ENCODE measurements around the gene CSNK1D. TPM values are rescaled to one million over a fixed set of nuclear protein-coding genes. Genes with fewer than 3 reads are reported as not detected.

Gene CSNK1D
- total and polyA plus RNA-seq, 10 of the 15 experiments (the other 5 are each of a cell fraction or from before 2014, with no cell fraction given), result 5.7 to 105 (median 58.1) TPM

DNA sequence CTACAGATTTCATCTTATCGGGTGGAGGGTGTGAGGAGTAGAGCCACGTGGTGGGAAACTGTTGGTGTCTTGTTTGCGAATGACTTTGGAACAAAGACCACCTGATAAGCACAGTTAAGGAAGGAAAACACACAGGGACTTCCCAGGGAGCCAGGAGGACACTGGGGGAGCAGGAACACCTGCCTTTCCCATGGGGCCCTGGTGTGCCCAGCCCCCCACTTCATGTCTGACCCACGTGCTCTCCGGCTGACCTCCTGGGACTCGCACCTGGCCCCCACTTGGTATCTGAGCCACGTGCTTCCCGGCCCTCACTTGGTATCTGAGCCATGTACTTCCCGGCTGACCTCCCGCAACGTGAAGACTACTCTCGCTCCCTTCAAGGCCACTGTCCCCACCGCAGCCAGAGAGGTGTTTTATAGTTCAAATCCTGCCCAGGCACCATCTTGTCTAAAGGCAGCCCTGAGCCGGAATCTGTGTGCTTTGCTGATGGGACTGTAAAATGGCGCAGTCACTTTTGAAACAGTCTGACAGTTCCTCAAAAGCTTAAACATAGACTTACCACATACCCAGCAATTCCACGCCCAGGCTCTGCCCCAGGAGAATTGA is 5.4 kb upstream of the CSNK1D start (continued):
- TF ChIP-seq BCLAF1 (IDR thresholded peaks at IDR 0.05), result no peak
- no peak for TF ChIP-seq KDM1A (IDR thresholded peaks at IDR 0.05; ENCODE audit: borderline replicate concordance)
- no peak for TF ChIP-seq POLR2A (IDR thresholded peaks at IDR 0.05; ENCODE audit: low read depth, low read length)
- TF ChIP-seq PAX8 (IDR thresholded peaks at IDR 0.05), result no peak
- TF ChIP-seq ZNF622 (IDR thresholded peaks at IDR 0.05), result no peak
- TF ChIP-seq RFX5 (IDR thresholded peaks at IDR 0.05; ENCODE audit: low read depth, low read length), result no peak

DNA sequence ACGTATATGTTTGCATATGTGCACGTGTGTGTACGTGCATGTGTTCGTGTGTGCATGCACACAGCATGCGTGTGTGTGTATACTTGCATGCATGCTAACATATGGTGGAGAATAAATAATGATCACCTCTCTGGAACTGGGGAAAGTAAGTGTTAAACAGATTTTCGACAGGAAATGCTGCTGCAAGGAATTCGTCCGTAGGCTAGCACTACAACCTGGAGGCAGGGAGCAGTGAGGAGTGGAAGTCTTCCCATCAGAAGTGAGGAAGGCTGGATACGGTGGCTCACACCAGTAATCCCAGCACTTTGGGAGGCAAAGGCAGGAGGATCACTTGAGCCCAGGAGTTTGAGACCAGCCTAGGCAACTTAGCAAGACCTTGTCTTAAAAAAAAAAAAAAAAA is 4.8 kb upstream of the CSNK1D start:
- no peaks in the 10 kb centered on the region for H3K9me3 ChIP-seq (replicated peaks; ENCODE audit: control insufficient read depth, insufficient read depth, low read length)
- SMC1A ChIA-PET (ENCODE audit: uncharacterized antibody, unreplicated experiment), result no interaction called here
- TF ChIP-seq ZNF622 (IDR thresholded peaks at IDR 0.05) (no peak), MTA3 (IDR thresholded peaks at IDR 0.05; ENCODE audit: borderline replicate concordance, low read length) (no peak), YBX1 (IDR thresholded peaks at IDR 0.05) (no peak), ZNF207 (IDR thresholded peaks at IDR 0.05; ENCODE audit: borderline replicate concordance) (no peak), ZNF24 (IDR thresholded peaks at IDR 0.05) (no peak), ETV6 (conservative IDR thresholded peaks at IDR 0.05 in 1 of 2, IDR thresholded peaks at IDR 0.05 in 1 of 2; ENCODE audit: borderline replicate concordance in 1 of 2, low read depth in 1 of 2) (no peak), SREBF2 (IDR thresholded peaks at IDR 0.05; ENCODE audit: low read length) (no peak), CEBPB (IDR thresholded peaks at IDR 0.05; ENCODE audit: borderline replicate concordance in 1 of 2, low read depth in 2 of 2, low read length in 2 of 2) (no peak), MTA2 (IDR thresholded peaks at IDR 0.05; ENCODE audit: low read depth) (no peak), PML (IDR thresholded peaks at IDR 0.05; ENCODE audit: low read length) (no peak), JUND (IDR thresholded peaks at IDR 0.05; ENCODE audit: low read depth, low read length) (no peak), ZNF274 (IDR thresholded peaks at IDR 0.05; ENCODE audit: insufficient read depth, insufficient read length) (no peak), WRNIP1 (IDR thresholded peaks at IDR 0.05; ENCODE audit: borderline replicate concordance, low read depth, low read length) (no peak)
- TF ChIP-seq, protein P1, sequence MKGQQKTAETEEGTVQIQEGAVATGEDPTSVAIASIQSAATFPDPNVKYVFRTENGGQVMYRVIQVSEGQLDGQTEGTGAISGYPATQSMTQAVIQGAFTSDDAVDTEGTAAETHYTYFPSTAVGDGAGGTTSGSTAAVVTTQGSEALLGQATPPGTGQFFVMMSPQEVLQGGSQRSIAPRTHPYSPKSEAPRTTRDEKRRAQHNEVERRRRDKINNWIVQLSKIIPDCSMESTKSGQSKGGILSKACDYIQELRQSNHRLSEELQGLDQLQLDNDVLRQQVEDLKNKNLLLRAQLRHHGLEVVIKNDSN (IDR thresholded peaks at IDR 0.05; ENCODE audit: borderline replicate concordance, extremely low read length, insufficient read depth, low read depth, low read length), result no peak
- TF ChIP-seq, protein P2, sequence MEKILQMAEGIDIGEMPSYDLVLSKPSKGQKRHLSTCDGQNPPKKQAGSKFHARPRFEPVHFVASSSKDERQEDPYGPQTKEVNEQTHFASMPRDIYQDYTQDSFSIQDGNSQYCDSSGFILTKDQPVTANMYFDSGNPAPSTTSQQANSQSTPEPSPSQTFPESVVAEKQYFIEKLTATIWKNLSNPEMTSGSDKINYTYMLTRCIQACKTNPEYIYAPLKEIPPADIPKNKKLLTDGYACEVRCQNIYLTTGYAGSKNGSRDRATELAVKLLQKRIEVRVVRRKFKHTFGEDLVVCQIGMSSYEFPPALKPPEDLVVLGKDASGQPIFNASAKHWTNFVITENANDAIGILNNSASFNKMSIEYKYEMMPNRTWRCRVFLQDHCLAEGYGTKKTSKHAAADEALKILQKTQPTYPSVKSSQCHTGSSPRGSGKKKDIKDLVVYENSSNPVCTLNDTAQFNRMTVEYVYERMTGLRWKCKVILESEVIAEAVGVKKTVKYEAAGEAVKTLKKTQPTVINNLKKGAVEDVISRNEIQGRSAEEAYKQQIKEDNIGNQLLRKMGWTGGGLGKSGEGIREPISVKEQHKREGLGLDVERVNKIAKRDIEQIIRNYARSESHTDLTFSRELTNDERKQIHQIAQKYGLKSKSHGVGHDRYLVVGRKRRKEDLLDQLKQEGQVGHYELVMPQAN (conservative IDR thresholded peaks at IDR 0.05), result no peak

More for the DNA sequence above, 4.8 kb upstream of the CSNK1D start:
- intact Hi-C loops (cut with micrococcal nuclease; ENCODE audit: unreplicated experiment), result no loop called here
- ChIA-PET CTCF (no interaction called here), RAD21 (ENCODE audit: unreplicated experiment) (no interaction called here), POLR2A (interaction anchor here (0.6 kb wide), 1 partner anchor 14 kb away, joined by 3 read pairs; no protein-coding TSS in a partner anchor)
- H4K20me1 ChIP-seq (ENCODE audit: control insufficient read depth, insufficient read depth), result no peaks in the 10 kb centered on the region
- no peak overlapping the region for H2AFZ ChIP-seq (ENCODE audit: control insufficient read depth, low read depth, low read length)
- H3K27me3 ChIP-seq (replicated peaks in 1 of 2; ENCODE audit: control insufficient read depth in 2 of 2, insufficient read depth in 2 of 2, low read length in 1 of 2), result no peaks in the 10 kb centered on the region
- H3K79me2 ChIP-seq (ENCODE audit: control insufficient read depth, insufficient read depth, low read length), result peaks cover 1% of the 10 kb centered on the region
- H3K9ac ChIP-seq (ENCODE audit: control insufficient read depth, insufficient read depth, low read length), result no peak overlapping the region
- no peak for FAIRE-seq
- H3K4me3 ChIP-seq, result no peak overlapping the region
- BruUV-seq (replicated peaks), result no TSS peak
- no peaks in the 10 kb centered on the region; the same call in 1 of the 2 replicates for H3K4me1 ChIP-seq (ENCODE audit: control insufficient read depth, insufficient read depth, low read length)
- no peak overlapping the region for H3K4me2 ChIP-seq (ENCODE audit: control insufficient read depth, insufficient read depth)
- WGBS (ENCODE audit: insufficient coverage, insufficient replicate concordance, low lambda C conversion rate, missing lambda C conversion rate), result 60% methylated on average over 9 of the region's 9 CpGs
- no peaks in the 10 kb centered on the region for H3K36me3 ChIP-seq (ENCODE audit: control insufficient read depth in 2 of 2, insufficient read depth in 2 of 2, low read length in 1 of 2)
- DNase-seq (ENCODE audit: low read depth, low spot score), result no peak
- in situ Hi-C loops (cut with MboI), result no loop called here
- H3K27ac ChIP-seq (ENCODE audit: control insufficient read depth, insufficient read depth), result no peak overlapping the region
- no peak for ATAC-seq

Measured in GM12878 (cell line).